H1 (cell line): ENCODE results near the gene RPRD2.

ENCODE experiments used
- ATF3 ChIP-seq: IDR thresholded peaks from 2 replicates; pipeline ENCODE4 v1.6.1; 2011; ENCODE audit warnings: low read depth, mild to moderate bottlenecking, low read length; ENCODE audit not compliant: insufficient read depth
- CBX5 ChIP-seq: fragments of 300-800, 300-1000 bp; sonication (generic); IDR thresholded peaks from 2 replicates; pipeline ENCODE4 v1.7.1; 2016; ENCODE audit warnings: antibody characterized with exemption, low read length, low read depth
- CTCF ChIP-seq, 3 experiments: IDR thresholded peaks; 1 replicate in 2 of 3; 2 replicates in 1 of 3; pipeline versions ENCODE4 v1.5.1 to v1.6.1; 2011; ENCODE audit warnings: low read length in 3 of 3, mild to moderate bottlenecking in 3 of 3, inconsistent platforms in 2 of 3, low read depth in 1 of 3, moderate library complexity in 1 of 3; ENCODE audit not compliant: insufficient read depth in 1 of 3; ENCODE audit errors: control extremely low read depth in 1 of 3
- EZH2 ChIP-seq: fragments of 200-600 bp; sonication (generic); IDR thresholded peaks from 2 replicates; pipeline ENCODE4 v1.7.1; 2012; ENCODE audit warnings: low read depth, mild to moderate bottlenecking, moderate library complexity, low read length, inconsistent platforms; ENCODE audit not compliant: severe bottlenecking
- ZNF274 ChIP-seq: IDR thresholded peaks from 2 replicates; pipeline ENCODE4 v1.7.0; 2012; ENCODE audit warnings: low read length, borderline replicate concordance; ENCODE audit errors: extremely low read depth
- TF ChIP-seq, protein P1 (sequence below): IDR thresholded peaks from 2 replicates; pipeline ENCODE4 v1.6.1; 2011; ENCODE audit warnings: low read length, improper control_type of control experiment

- TF ChIP-seq EZH2 (no peak), ATF3 (no peak), CTCF (IDR thresholded peaks at IDR 0.05; ENCODE audit: control extremely low read depth in 1 of 3, insufficient read depth in 1 of 3, low read depth in 1 of 3, low read length in 3 of 3) (no peak), ZNF274 (no peak), CBX5 (no peak)
- TF ChIP-seq, protein P1, sequence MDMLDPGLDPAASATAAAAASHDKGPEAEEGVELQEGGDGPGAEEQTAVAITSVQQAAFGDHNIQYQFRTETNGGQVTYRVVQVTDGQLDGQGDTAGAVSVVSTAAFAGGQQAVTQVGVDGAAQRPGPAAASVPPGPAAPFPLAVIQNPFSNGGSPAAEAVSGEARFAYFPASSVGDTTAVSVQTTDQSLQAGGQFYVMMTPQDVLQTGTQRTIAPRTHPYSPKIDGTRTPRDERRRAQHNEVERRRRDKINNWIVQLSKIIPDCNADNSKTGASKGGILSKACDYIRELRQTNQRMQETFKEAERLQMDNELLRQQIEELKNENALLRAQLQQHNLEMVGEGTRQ, result no peak
Measured at GRCh38 chr1:150505431-150505830, 141.5 kb downstream of the RPRD2 start.
